Transverse colon (tissue), 4 donors: ENCODE results near the gene NCOA1. TPM values are rescaled to one million over a fixed set of nuclear protein-coding genes. Genes with fewer than 3 reads are reported as not detected.

Experiments used
- DNase-seq: peaks from one replicate; pipeline ENCODE4 v3.0.0-alpha.2; 2019
- H3K27ac ChIP-seq, 4 donors: fragments of 200-600 bp; sonication (generic); 2 replicates each; pipeline ENCODE4 v1.5.1; 2016 to 2018; ENCODE audit warnings: inconsistent platforms in 4 of 4
- H3K27me3 ChIP-seq: fragments of 200-600 bp; sonication (generic); 2 replicates; pipeline ENCODE4 v1.5.1; 2017; ENCODE audit warnings: inconsistent platforms
- H3K36me3 ChIP-seq, 4 donors: fragments of 200-600 bp; sonication (generic); 2 replicates each; pipeline ENCODE4 v1.5.1; 2017 to 2019; ENCODE audit warnings: inconsistent platforms in 4 of 4
- H3K4me1 ChIP-seq, 4 donors: fragments of 200-600 bp; sonication (generic); 2 replicates each; pipeline ENCODE4 v1.5.1; 2017 to 2020; ENCODE audit warnings: inconsistent platforms in 4 of 4
- H3K4me3 ChIP-seq, 4 donors: fragments of 200-600 bp; sonication (generic); 1 replicate in 1 of 4; 2 replicates in 3 of 4; pipeline versions ENCODE4 v1.5.1 to v1.6.1; 2017 to 2019; ENCODE audit warnings: inconsistent platforms in 4 of 4
- H3K9me3 ChIP-seq, 2 donors: fragments of 200-600 bp; sonication (generic); 2 replicates each; pipeline ENCODE4 v1.5.1; 2017 to 2019; ENCODE audit warnings: inconsistent platforms in 2 of 2
- EP300 ChIP-seq: sonication (generic); formaldehyde crosslinking; IDR thresholded peaks from one replicate; pipeline ENCODE4 v1.6.1; 2017; ENCODE audit warnings: antibody characterized with exemption, low read depth
- POLR2A ChIP-seq: fragments of 450-650 bp; IDR thresholded peaks from one replicate; pipeline ENCODE4 v1.6.1; 2016; ENCODE audit warnings: antibody characterized with exemption, mild to moderate bottlenecking, moderate library complexity
- POLR2AphosphoS5 ChIP-seq, 3 donors: sonication (generic); formaldehyde crosslinking; IDR thresholded peaks; one replicate each; pipeline ENCODE4 v1.6.1; 2016; ENCODE audit warnings: antibody characterized with exemption in 3 of 3
- WGBS, 2 donors: methylation state at CpG; one replicate each; pipeline ENCODE4 v1.1.5; 2018; ENCODE audit warnings: low coverage in 1 of 2; 5-methylcytosine and 5-hydroxymethylcytosine counted together
- in situ Hi-C, 4 donors: fragments of 200-750 bp; cut with MboI; loops; one replicate each; pipeline versions ENCODE4 v1.15.0 to v1.15.1; 2017; ENCODE audit warnings: low sequenced_read_pairs in 3 of 4, low pct_ligation_motif_present in 1 of 4, low pct_unique_long_range_greater_than_20kb in 1 of 4
- intact Hi-C: fragments of 100-400 bp; cut with DNase I; formaldehyde crosslinking; loops from one replicate; pipeline ENCODE4 v1.15.1; 2023; ENCODE audit warnings: low total_unique reads
- total RNA-seq, 4 donors: library from RNA; depleted of rRNA; stranded (reverse); fragments of >200 nt; gene quantifications; one replicate each; pipeline ENCODE4 v1.1.0, GENCODE V29; 2016
- TF ChIP-seq, protein P1 (sequence below), 5 experiments: fragments of 200-600 bp in 3 of 5; fragments of 450-650 bp in 2 of 5; sonication (generic) in 3 of 5; IDR thresholded peaks; 1 replicate in 2 of 5; 2 replicates in 3 of 5; pipeline ENCODE4 v1.5.1; 2016 to 2017; ENCODE audit warnings: antibody characterized with exemption in 5 of 5, inconsistent platforms in 3 of 5, mild to moderate bottlenecking in 2 of 5, moderate library complexity in 1 of 5

Gene NCOA1
- total RNA-seq, 4 donors from 2014 or later: 32.9 to 56.5 (median 47.9) TPM

DNA sequence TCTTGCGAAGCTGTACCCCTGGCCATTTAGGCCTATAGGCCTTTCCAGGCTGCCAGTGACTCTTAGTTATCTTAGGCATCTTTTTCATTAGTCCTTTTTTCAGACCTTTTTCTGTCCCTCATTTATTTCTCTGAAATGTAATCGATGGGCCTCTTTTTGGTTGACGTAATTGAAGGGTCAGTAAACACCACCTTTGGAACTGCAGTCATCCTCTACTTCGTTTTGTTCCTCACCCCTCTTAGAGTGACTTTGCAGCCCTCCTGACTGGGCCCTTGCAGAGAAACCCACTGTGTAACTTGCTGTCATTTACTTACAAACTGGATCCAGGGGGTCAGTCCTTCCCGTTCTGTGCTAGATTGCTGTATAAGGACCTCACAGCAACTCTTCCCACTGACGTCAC is 325.4 kb downstream of the NCOA1 start:
- intact Hi-C loops (no loop called here), in situ Hi-C loops (no loop called here)
- no peaks in the 10 kb centered on the region for H3K27me3 ChIP-seq
- H3K9me3 ChIP-seq: no peaks in the 10 kb centered on the region
- no peak overlapping the region for H3K27ac ChIP-seq
- 82 to 92% methylated on average over 5 to 6 of the region's 6 CpGs for whole genome bisulfite sequencing, 2 donors
- TF ChIP-seq, protein P1, sequence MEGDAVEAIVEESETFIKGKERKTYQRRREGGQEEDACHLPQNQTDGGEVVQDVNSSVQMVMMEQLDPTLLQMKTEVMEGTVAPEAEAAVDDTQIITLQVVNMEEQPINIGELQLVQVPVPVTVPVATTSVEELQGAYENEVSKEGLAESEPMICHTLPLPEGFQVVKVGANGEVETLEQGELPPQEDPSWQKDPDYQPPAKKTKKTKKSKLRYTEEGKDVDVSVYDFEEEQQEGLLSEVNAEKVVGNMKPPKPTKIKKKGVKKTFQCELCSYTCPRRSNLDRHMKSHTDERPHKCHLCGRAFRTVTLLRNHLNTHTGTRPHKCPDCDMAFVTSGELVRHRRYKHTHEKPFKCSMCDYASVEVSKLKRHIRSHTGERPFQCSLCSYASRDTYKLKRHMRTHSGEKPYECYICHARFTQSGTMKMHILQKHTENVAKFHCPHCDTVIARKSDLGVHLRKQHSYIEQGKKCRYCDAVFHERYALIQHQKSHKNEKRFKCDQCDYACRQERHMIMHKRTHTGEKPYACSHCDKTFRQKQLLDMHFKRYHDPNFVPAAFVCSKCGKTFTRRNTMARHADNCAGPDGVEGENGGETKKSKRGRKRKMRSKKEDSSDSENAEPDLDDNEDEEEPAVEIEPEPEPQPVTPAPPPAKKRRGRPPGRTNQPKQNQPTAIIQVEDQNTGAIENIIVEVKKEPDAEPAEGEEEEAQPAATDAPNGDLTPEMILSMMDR (IDR thresholded peaks at IDR 0.05): no peak
- TF ChIP-seq POLR2AphosphoS5 (IDR thresholded peaks at IDR 0.05) (no peak), POLR2A (no peak), EP300 (no peak)
- H3K4me3 ChIP-seq: no peak overlapping the region
- no peaks in the 10 kb centered on the region for H3K4me1 ChIP-seq
- H3K36me3 ChIP-seq: peaks cover 0 to 4% (median 0%) of the 10 kb centered on the region in 4 donors
- no peak for DNase-seq

DNA sequence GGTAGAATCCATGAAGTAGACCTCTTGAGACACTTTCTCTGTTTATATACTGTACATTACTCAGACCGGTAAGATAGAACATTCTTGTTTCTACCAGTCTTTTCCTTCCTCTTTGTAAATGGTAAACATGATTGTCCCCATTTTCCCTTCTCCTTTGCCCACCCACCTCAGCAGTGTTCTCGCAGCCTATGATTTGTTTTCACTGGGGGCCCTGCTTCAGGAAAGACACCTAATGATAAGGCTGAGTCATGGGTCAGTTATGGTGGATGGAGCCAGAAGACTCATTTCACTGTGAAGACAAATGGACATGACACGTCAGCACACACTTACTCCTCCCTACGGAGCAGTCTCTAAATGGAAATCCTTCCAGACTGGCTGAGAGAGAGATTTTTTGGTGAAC is 325.8 kb downstream of the NCOA1 start:
- intact Hi-C loops: no loop called here
- 91 to 95% methylated on average over 4 of the region's 4 CpGs for WGBS, 2 donors

DNA sequence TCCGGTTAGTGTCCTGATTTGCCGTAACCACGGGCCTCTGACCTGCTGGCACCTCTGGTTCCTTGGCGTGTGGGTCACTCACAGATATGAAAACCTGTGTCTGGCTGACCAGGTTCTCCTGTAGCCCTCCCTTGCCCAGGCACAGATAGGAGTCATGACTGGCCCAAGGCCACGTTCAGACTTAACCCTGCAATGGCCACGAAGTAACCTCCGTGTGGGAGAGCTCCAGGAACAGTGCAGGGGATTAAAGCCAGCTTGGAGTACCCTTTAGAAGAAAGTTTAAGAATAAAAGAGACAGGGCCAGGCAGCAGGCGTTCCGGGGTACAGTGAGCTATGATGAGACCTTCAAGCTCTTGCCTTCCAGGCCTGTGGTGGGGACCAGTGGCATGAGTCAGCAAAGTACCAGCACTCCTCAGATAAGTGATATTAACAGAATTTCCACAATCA is 327.7 kb downstream of the NCOA1 start:
- intact Hi-C loops (no loop called here), in situ Hi-C loops (no loop called here)
- no peaks in the 10 kb centered on the region for H3K9me3 ChIP-seq
- H3K4me1 ChIP-seq: no peaks in the 10 kb centered on the region
- no peak overlapping the region for H3K4me3 ChIP-seq
- DNase-seq: no peak
- no peak overlapping the region for H3K27ac ChIP-seq
- no peaks in the 10 kb centered on the region for H3K27me3 ChIP-seq
- WGBS, 2 donors: 77 to 93% methylated on average over 2 to 9 of the region's 9 CpGs
- H3K36me3 ChIP-seq: peaks cover 0 to 8% (median 0%) of the 10 kb centered on the region in 4 donors
- TF ChIP-seq, protein P1 (IDR thresholded peaks at IDR 0.05): no peak
- TF ChIP-seq POLR2A (no peak), EP300 (no peak), POLR2AphosphoS5 (IDR thresholded peaks at IDR 0.05) (no peak)

More for the DNA sequence above, 325.8 kb downstream of the NCOA1 start:
- TF ChIP-seq POLR2A: no peak
- TF ChIP-seq, protein P1 (IDR thresholded peaks at IDR 0.05): no peak
- no peak for TF ChIP-seq POLR2AphosphoS5 (IDR thresholded peaks at IDR 0.05)
- TF ChIP-seq EP300: no peak
- in situ Hi-C loops: no loop called here
- no peaks in the 10 kb centered on the region for H3K9me3 ChIP-seq
- H3K27me3 ChIP-seq: no peaks in the 10 kb centered on the region
- no peak overlapping the region for H3K27ac ChIP-seq
- H3K4me1 ChIP-seq: no peaks in the 10 kb centered on the region
- peaks cover 0 to 4% (median 0%) of the 10 kb centered on the region in 4 donors for H3K36me3 ChIP-seq
- no peak for DNase-seq
- no peak overlapping the region for H3K4me3 ChIP-seq

DNA sequence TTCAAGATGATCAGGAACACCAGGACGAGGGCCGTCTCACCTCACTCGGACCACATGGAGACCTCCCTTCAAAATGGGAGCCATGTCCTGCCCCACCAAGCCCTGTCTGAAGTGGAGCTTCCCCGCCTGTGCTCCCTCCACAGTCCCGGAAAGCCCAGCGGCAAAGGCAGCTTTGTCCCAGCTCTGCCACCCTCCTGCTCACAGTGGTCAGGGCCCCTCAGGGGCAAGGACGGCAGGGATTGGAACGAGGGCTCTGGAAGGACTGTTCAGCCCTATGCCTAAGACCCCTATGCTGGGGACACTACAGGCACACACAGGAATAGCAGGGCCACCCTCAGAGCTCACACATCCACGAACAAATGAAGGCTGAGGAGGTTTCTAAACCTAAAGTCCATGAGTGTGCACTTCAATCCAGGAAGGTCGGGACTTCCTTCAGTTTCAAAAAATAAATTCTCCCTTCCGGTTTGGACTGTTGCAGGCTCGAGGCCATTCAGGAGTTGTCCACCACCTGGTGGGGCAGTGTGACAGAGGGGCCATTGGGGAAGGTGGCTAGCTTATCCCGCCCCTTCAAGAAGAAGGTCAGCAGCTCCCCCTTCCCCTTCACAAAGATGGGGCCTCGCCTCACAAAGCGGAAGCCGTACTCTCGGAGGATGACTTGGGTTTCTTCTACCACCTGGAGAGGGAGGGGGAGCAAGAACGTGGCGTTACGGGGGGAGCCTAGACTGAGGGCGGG is 328.6 kb downstream of the NCOA1 start:
- peaks cover 0 to 8% (median 0%) of the 10 kb centered on the region in 4 donors for H3K36me3 ChIP-seq
- intact Hi-C loops: no loop called here
- no peaks in the 10 kb centered on the region for H3K4me1 ChIP-seq
- H3K4me3 ChIP-seq: no peak overlapping the region
- WGBS, 2 donors: 85 to 88% methylated on average over 2 to 21 of the region's 21 CpGs
- DNase-seq: no peak
- H3K27ac ChIP-seq: no peak overlapping the region
- TF ChIP-seq POLR2AphosphoS5 (IDR thresholded peaks at IDR 0.05): no peak
- no peak for TF ChIP-seq EP300
- TF ChIP-seq, protein P1 (IDR thresholded peaks at IDR 0.05): no peak
- TF ChIP-seq POLR2A: no peak
- no peaks in the 10 kb centered on the region for H3K27me3 ChIP-seq
- H3K9me3 ChIP-seq: no peaks in the 10 kb centered on the region
- in situ Hi-C loops: loop anchor here in 3 of 4 donors (5.0 to 10.0 kb wide), 2 partner anchors 405 to 412 kb away; no protein-coding TSS in a partner anchor
